PFSK-1 (cell line): ENCODE measurements around the gene TTC16.

Experiments
- FOXP2 ChIP-seq: optimal IDR thresholded peaks from 2 replicates; pipeline ENCODE3; 2011; ENCODE audit warnings: borderline replicate concordance, control low read depth, inconsistent platforms; ENCODE audit not compliant: insufficient read depth; ENCODE audit errors: extremely low read length, extremely low read depth
- POLR2AphosphoS5 ChIP-seq: IDR thresholded peaks from 2 replicates; pipeline ENCODE4 v1.6.1; 2012; ENCODE audit warnings: low read depth, mild to moderate bottlenecking, control low read depth, low read length, moderate library complexity
- REST ChIP-seq, 2 experiments: IDR thresholded peaks; 2 replicates each; pipeline versions ENCODE4 v1.6.1 to v1.8.0; 2011 to 2012; ENCODE audit warnings: low read depth in 2 of 2, low read length in 2 of 2, control low read depth in 1 of 2, inconsistent platforms in 1 of 2, mild to moderate bottlenecking in 1 of 2, moderate library complexity in 1 of 2; ENCODE audit not compliant: insufficient read depth in 1 of 2
- SIN3A ChIP-seq: IDR thresholded peaks from 2 replicates; pipeline ENCODE4 v1.6.1; 2012; ENCODE audit warnings: mild to moderate bottlenecking, low read length, moderate library complexity, borderline replicate concordance; ENCODE audit not compliant: insufficient read depth
- TAF1 ChIP-seq: IDR thresholded peaks from 2 replicates; pipeline ENCODE4 v1.6.1; 2012; ENCODE audit warnings: low read length, control low read depth, borderline replicate concordance; ENCODE audit not compliant: insufficient read depth

Gene TTC16

GRCh38 chr9:127769929-127770582 is 54.2 kb downstream of the TTC16 start:
- TF ChIP-seq SIN3A = no peak
- TF ChIP-seq TAF1 = no peak
- TF ChIP-seq POLR2AphosphoS5 = no peak
- TF ChIP-seq FOXP2 = no peak
- no peak for TF ChIP-seq REST (IDR thresholded peaks at IDR 0.05; ENCODE audit: insufficient read depth in 1 of 2, low read depth in 2 of 2, low read length in 2 of 2)

DNA sequence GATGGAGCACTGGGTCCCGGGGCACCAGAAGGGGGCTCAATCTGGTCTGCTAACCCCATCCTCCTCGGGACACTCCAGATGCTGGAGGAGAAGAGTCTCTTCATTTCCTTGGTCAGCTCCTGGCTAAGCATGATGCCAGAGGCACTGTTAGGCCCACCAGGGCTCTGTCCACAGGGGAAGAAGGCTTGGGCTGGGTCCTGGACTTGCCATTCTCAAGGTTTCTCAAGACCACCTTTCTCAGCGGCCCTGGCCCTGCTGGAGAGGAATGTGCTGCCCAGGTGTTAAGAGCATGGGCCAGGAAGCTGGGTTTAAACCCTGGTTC is 54.7 kb downstream of the TTC16 start:
- no peak for TF ChIP-seq SIN3A
- TF ChIP-seq POLR2AphosphoS5 = no peak
- no peak for TF ChIP-seq TAF1
- no peak for TF ChIP-seq FOXP2
- no peak for TF ChIP-seq REST (IDR thresholded peaks at IDR 0.05; ENCODE audit: insufficient read depth in 1 of 2, low read depth in 2 of 2, low read length in 2 of 2)

GRCh38 chr9:127770905-127771569 is 55.2 kb downstream of the TTC16 start:
- TF ChIP-seq TAF1 (no peak), POLR2AphosphoS5 (no peak)

DNA sequence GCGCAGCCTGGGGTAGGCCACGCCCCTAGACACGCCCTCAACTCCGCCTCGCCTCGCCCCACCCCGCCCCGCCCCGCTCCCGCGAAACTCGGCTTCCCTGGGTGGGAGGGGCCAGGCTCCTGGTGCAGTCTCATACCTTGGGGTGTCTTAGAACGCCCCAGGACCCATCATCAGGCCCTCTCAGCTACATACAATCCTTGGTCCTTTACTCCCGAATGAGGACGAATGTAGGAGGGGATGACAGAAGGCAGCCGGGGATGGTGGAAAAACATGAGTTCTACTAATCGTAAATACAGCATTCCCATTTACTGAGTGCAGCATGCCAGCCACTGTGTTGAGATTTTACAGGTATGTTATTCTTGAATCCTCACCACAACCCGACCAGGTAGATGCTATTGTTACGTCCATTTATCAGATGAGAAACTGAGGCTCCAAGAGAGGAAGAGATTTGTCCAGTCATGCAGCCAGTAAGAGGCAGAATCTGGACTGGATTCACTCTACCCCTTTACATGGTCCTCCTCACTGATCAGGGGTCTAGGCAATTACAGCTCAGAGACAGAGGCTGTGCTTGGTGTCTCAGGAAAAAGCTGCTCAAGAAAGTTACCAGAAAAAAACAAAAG is 55.8 kb downstream of the TTC16 start:
- TF ChIP-seq FOXP2 = no peak
- TF ChIP-seq SIN3A = no peak
- TF ChIP-seq POLR2AphosphoS5 = no peak
- no peak for TF ChIP-seq REST (IDR thresholded peaks at IDR 0.05; ENCODE audit: insufficient read depth in 1 of 2, low read depth in 2 of 2, low read length in 2 of 2)
- no peak for TF ChIP-seq TAF1

- no peak for TF ChIP-seq REST (IDR thresholded peaks at IDR 0.05; ENCODE audit: insufficient read depth in 1 of 2, low read depth in 2 of 2, low read length in 2 of 2)
- TF ChIP-seq SIN3A = no peak
- TF ChIP-seq FOXP2 = no peak
- TF ChIP-seq TAF1 = no peak
- no peak for TF ChIP-seq POLR2AphosphoS5
Observed at GRCh38 chr9:127772603-127773002, 56.7 kb downstream of the TTC16 start.
